NCI-H82 treated with DMSO at 0.1 percent for 48 hours (cell line): ENCODE measurements around the gene KSR2.
A peak's percentile ranks its signal among the peaks of the same experiment; 100 is the strongest.

Source experiments
- DNase-seq: peaks from one replicate; lab custom pipeline; 2025; ENCODE audit not compliant: unreplicated experiment; lab: John Stamatoyannopoulos, UW

Gene KSR2

DNA sequence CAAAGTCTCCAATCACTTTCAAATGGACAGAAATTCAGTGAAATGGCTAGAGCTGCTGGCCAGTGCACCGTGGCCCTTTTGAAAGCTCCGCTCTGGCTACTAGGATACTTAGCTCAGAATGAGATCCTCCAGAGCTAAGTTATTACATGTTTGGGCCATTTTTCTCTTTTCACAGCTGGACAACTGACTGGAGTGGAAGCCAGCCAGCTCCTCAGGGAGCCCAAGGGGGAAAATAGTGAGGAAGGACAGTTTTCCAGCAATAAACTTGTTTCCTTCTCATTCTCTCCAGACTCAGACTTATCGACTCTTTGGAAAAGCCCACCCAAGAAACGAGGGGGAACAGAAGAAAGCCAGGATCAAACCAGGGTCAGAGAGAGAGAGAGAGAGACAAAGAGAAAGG is 266.0 kb downstream of the KSR2 start:
- DNase-seq = no peak

DNA sequence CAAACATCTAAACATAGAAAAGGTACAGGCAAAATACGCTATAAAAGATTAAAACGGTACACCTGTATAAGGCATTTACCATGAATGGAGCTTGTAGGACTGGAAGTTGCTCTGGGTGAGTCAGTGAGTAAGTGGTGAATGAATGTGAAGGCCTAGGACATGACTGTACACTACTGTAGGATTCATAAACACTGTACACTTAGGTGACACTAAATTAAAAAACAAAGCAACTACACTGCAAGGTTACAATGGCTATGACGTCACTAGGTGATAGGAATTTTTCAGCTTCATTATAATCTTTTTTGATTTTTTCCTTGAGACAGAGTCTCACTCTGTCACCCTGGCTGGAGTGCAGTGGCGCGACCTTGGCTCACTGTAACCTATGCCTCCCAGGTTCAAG is 269.2 kb downstream of the KSR2 start:
- no peak for DNase-seq

DNA sequence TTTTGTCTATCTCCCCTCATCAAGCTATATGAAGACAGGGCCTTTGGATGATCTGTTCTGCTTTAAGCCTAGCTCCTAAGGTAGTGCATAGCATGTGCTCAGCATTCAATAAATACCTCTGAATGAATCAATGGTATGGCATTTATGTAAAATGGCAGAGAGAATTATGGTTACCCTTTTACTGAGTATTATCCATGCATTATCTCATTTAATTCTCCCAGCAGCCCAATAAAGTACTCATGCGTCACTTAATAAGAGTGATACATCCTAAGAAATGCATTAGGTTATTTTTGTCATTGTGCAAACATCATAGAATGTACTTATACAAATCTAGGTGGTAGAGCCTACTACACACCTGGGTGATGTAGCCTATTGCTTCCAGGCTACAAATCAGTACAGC is 269.7 kb downstream of the KSR2 start:
- no peak for DNase-seq

DNA sequence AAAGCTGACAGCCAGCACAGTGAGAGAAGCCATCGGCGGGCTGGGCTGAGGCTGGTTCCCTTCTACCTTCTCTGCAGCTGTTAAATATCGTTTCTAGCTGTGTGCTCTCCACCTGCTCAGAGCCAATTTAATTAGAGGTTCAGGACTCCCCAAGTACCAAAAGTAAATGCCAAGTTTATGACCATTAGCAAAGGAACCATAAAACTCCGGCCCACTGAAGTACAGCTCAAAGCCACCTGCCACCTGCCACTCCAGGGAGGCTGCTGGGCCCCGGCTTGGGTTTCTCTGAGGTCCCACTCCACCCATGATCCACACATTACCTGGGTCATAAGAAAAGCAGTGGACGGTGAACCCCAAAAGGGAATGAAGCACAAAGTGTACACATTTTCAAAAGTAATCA is 272.8 kb downstream of the KSR2 start:
- no peak for DNase-seq

DNA sequence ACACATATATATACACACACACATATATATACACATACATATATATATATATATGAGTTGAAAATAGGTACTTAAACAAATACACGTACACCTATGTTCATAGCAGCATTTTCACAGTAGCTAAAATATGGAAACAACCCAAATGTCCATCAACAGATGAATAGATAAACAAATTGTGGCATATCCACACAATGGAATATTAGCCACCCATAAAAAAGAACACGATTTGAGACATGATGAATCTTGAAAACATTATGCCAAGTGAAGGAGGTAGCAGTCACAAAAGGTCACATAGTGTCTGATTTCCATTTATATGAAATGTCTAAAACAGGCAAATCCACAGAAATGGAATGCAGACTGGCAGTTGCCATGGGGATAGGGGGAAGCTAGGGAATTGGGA is 276.3 kb downstream of the KSR2 start:
- DNase-seq = no peak

DNA sequence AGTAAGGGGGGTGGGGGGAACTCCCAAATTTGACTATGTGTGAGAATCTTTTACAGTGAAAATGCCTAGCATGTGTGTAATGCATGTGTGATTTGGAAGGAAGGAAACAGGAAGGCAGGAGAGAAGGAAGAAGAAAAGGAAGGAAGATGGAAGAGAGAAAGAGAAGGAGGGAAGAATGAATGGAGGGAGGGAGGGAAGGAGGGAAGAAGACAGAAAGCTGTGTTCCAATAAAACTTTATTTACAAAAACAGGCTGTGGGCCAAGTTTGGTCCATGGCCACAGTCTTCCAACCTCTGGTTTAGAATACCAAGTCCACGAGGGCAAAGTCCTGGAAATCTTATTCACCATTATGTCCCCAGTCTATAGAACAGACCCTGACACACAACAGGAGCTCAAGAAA is 278.9 kb downstream of the KSR2 start:
- no peak for DNase-seq

DNA sequence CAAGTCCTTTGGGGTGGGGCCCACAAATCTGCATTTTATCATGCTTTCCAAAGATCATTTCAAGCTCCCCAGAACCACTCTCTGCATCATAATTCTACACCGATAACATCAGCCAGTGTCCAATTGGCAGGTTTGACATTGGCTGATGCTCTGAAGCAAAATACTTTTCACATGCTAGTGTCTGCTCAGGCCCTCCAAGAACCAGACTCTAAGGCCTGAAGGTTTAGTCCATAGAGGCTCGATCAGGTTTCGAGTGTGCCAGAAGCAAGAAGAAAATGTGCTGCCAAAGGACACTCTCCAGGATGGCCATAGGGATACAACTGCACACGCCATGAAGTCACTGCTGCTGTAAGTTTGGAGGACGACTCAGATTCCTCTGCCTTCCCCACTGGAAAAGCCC is 280.3 kb downstream of the KSR2 start:
- no peak for DNase-seq

DNA sequence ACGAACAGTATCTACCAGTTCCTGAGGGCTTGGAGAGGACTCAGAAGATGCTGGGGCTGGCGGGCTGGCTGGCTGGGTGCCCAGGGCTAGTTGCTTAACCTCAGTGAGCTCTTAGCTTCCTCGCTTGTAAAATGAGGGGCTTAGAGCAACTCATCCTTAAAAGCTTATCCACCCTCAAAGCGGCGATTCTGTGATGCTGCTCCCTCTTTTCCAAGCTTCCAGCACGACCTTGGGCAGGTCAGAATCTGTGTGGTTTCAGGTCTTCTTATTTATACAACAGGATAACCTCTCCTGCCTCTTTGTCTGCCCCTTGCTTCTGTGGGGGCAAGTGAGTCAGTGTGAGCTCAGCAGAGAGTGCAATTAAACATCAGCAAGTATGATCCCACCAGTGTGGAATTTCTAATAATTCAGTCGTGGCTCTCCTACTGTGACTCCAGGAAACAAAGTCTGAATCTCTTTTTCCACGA is 281.8 kb downstream of the KSR2 start:
- DNase-seq = no peak

DNA sequence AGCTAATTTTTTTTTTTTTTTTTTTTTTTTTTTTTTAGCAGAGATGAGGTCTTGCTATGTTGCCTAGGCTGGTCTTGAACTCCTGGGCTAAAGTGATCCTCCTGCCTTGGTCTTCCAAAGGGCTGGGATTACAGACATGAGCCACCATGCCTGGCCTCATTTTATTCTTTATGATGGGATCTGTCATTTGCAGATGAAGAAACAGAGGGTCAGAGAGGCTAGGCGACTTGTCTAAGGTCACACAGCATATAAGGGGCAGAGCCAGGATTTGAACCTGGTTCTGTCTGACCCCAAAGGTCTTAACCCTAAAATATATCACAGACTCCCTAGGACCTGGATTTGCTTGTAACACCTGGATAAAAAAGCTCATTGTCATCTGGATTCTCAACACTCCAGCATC is 282.6 kb downstream of the KSR2 start:
- no peak for DNase-seq

DNA sequence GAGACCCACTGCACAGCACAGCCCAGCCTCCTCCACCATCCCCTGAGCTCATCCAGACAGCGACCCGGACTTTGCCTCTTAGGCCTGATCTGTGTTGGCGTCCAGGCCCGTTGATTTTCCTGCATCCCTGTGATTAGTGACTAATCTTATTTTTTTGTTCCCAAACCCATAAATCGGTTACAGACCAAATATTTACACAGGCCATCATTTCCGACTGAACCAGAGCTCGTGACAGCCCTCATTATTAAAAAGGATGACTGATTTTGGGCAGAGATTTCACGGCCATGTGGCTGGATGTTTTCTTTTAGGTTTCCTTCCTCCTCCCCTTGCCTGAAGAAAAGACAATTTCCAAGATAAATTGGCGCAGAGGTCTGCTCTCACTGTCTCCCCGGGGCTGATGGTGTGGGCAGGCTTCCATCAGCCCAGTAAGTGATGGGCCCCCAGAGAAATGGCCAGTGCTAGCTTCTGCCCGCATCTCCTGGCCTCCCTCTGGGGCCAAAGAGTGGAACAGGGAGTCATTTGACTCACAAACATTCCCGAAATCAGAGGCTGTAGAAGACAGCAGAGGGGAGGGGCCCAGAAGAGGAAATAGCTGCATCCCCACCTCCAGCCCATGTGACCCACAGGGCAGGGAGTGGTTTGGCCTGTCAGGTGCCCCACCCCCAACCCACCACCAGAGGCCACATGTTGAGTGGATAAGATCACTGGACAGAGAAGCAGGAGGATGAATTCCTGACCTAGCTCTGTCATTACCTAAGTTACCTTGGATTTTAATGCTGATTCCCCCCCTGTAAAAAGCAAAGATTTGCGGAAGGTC is 283.5 kb downstream of the KSR2 start:
- DNase-seq = peak; percentile 0

DNA sequence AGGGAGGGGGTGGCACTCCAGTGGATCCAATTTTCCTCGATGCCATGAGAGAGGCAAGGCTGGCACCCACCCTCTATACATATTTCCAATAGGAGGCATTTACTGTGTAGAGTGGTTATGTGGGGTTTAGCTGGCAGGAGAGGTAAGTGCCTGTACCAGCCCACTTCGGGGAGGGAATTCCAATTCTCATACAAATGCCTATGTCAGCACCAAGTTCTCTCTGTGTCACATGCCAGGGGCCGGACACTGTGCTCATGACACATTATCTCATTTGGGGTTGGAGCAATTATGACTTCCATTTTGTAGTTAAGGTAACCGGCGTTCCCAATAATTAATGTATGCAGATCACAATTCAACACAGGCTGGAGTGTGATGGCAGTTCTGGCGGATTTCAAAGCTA is 284.3 kb downstream of the KSR2 start:
- no peak for DNase-seq

DNA sequence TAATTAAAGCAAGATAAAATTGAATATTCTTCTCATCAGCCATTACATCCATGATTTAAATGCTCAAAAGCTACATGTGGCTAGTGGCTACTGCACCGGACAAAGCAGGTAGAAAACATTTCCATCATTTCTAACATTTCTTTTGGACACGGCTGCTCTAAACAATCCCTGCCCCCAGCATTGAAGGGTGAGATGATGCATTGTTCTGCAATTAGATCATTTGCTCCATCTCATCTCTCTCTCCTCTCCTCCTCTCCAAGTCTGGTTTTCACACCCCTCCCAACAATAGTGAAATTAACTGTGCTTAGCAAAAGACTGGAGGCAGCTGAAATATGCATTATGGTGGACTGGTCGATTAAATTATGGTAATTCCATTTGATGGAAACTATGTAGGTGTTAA is 288.5 kb downstream of the KSR2 start:
- DNase-seq = no peak

DNA sequence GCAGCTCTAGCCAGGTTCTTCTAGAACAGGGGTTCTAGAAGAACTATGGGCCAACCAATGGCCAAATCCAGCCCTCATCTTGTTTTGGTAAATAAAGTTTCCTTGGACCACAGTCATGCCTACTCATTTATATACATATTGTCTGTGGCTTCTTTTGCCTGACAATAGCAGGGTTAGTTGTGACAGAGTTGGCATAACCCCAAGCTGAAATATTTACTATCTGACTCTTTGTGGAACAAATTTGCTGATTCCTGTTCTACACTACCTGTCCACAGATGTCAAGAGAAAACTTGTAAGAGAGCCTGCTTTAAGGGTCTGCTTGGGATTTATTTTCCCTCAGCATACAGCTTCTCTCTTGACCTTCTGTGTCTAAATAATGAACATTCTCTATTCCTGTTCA is 289.0 kb downstream of the KSR2 start:
- DNase-seq = no peak

DNA sequence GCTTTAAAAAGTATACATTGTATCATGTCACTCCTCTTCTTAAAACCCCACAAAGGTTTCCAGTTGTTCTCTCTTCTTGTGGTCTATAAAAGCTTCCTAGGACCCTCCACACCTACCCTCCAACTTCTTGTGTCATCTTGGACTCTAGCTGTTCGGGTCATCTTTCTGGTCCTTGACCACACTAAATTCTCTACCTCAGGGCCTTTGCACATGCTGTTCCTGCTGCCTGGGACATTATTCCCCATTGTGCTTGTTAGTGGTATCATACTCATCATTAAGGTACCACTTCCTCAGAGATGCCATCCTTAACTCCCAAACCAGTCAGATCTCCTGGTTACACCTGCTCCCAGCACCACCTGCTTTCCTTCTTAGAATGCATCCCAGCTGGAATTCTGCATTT is 294.0 kb downstream of the KSR2 start:
- DNase-seq = no peak

DNA sequence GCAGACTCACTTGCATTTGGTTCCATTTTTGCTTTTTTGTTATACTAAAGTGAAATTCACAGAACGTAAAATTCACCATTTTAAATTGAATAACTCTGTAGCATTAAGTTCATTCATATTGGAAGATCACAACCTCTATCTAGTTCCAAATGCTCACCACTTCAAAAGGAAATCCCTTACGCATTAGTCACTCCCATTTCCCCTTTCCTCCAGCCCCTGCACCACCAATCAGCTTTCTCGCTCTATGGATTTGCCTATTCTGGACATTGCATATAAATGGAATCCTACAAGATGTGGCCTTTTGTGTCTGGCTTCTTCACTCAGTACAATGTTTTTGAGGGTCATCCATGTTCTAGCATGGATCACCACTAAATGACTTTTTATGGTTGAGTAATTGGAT is 294.5 kb downstream of the KSR2 start:
- no peak for DNase-seq

DNA sequence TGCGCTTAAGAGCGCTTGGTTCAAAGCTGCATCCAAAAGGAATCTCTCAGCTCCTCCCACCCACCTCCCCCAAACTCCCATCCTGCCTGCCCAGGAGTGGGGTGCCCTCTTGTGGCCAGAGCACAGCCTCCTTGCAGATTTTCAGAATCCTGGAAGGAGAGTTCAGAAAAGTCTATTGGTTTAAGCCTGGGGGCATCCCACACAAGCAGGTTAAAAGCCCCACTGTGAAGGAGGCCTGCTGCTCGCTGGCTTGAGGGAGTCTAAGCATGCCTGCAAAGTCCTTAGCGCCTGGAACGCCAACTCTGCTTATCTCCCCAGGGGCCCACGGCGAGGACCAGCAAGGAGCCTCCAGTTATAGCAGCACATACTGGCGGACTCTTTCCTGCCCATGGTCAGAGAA is 297.1 kb downstream of the KSR2 start:
- peak; percentile 47 for DNase-seq

DNA sequence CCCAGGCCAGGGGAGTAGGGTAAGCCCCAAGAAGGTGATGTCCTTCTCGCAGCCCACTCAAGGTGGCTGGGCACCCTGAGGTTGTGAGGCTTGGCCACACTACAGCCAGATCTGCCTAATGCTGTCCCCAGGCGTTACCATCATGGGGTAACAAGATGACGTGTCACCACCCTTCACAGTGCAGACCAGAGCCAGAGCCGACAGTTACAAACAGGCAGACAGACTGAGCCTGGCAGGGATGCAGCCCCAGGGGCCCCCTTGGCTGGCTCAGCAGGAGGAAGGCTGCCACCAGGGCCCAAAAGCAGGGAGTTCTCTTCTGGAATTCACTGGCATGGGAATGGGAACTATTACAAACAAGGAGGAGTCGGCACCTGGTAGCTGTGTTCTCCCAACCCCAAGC is 304.6 kb downstream of the KSR2 start:
- no peak for DNase-seq

DNA sequence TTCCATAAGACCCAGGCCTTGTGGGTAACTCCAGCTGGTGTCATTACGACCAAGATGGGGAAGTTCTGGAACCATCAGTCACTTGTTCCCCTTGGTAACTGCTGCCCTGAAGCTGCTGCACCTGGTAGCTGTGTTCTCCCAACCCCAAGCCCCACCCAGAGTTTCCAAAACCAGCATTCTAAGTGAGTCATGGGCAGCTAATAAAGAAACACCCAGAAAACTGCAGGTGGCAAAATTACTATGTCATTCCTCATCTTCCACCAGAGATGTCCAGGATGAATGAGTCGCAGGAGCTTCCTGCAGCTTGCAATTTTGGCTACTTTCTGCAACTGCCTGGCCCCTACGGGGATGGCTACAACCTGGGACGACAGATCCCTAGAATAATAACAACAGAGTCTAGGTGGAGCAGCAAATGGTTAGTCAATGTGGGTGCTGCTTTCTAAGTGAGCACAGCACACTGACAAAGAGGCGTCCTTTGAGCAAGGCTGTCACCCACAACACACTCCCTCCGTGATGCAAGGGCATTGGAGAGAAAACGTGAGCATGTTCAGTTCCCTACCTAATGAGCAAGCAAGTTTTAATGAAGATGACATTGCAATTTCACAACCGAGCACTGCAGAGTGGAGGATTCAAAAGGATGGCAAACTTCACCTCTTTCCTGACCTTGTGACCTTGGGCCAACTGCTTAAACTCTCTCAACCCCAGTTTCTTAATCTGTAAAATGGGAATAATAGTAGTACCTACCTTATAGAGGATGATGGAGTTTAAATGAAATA is 306.0 kb downstream of the KSR2 start:
- DNase-seq = no peak

DNA sequence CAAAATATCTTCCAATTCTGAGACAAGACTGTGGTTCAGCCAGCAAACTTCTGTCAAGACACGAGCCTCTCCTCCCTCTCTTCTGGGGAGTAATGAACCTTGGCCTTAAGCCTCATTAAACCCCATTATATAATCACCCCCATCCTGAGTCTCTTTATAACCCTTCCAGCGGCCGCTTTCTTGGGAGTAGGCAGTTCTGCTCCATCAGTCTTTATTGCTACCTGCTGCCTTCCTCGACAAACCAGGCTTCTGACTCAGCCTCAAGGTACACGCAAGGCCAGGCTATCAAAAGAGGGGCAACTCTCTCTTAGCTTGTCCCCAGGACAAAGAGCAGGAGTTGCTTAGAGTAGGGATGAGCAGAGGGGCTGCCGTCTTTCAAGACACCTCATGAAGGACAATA is 306.6 kb downstream of the KSR2 start:
- DNase-seq = no peak

DNA sequence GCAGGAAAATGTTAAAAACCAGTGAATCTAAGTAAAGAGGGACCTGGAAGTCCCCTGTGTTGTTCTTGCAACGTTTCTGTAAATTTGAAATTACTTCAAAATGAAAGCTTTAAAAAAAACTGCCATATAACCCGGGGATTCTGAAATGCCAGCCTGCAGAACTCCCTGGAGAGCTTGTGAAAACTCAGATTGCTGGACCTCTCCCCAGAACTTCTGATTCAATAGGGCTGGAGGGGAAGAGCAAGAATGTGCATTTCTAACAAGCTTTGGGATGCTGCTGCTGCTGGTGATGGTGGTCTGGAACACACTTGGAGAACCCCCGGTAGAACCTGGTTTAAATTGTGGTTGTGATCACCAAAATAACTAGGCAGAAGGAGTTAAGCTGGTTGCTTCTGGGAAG is 307.3 kb downstream of the KSR2 start:
- DNase-seq = no peak

DNA sequence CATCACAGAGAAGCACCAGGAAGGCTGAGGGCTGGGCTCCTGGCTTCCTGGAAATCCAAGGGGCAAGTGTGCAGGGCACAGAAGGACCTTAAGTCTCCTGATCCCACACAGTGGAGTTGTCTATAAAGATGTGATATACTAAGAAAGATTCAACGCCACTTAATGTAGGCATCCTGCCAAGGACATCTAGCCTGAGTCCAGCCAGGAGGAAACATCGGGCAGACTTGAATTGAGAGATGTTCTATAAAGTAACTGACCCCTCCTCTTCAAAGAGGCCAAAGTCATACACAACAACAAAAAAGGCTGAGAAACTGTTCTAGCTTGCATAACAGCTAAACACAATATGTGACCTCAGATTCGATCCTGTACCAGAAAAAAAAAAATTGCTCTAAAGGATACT is 307.9 kb downstream of the KSR2 start:
- DNase-seq = no peak

DNA sequence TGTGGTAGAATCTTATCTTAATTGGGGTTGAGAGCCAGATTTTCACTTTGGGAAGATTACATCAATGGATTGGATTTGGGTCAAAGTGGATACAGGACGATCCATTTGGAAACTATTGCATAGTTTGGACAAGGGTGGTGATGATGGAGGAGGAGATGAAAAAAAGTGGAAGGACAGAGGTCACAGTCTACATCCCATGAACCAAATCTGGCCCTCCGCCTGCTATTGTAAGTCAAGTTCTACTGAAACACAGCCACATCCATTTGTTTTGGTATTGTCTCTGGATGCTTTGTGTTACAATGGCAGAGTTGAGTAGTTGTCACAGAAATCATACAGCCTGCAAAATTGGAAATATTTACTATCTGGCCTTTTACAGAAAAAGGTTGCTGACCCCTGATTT is 310.6 kb downstream of the KSR2 start:
- DNase-seq = no peak

DNA sequence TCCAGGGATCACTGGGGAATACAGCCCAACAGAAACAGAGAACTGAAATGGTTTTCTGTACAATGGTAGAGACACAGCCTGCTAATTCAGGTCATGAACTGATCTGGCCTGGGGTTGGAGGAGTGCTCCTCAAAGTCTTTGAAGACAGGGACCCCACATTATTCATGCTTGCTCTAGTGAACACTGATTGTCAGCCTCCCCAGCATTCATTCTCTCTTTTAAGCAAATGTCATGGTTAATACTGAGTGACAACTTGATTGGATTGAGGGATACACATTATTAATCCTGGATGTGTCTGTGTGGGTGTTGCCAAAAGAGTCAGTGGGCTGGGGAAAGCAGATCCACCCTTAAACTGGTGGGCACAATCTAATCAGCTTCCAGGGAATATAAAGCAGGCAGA is 319.0 kb downstream of the KSR2 start:
- DNase-seq = peak; percentile 56
